ENCODE results near the gene BICDL2.
"Not testable (repeated sequence)": the region's sequence is repeated elsewhere in the genome, so short reads cannot be mapped to it uniquely, and the experiment has no call there.

BICDL2 gene

GRCh38 chr16:3054965-3055733 is 18.4 kb upstream of the BICDL2 start:
- H3K27ac ChIP-seq: no peak overlapping the region
- TF ChIP-seq ZFX (IDR thresholded peaks at IDR 0.05) (no peak), CTCF (conservative IDR thresholded peaks at IDR 0.05) (no peak)

- H3K27ac ChIP-seq: not testable (repeated sequence)
These were observed 16.6 kb upstream of the BICDL2 start for GRCh38 chr16:3053330-3053710.

GRCh38 chr16:3052571-3053329 is 16.0 kb upstream of the BICDL2 start:
- H3K27ac ChIP-seq: not testable (repeated sequence)

- H3K27ac ChIP-seq: no peak overlapping the region
- TF ChIP-seq CTCF (conservative IDR thresholded peaks at IDR 0.05) (no peak), ZFX (IDR thresholded peaks at IDR 0.05) (no peak)
These were observed 14.8 kb upstream of the BICDL2 start for GRCh38 chr16:3051494-3051893.

- TF ChIP-seq ZFX (IDR thresholded peaks at IDR 0.05) (no peak), CTCF (conservative IDR thresholded peaks at IDR 0.05) (no peak)
- no peak overlapping the region for H3K27ac ChIP-seq
These were observed 14.3 kb upstream of the BICDL2 start for GRCh38 chr16:3051009-3051408.

GRCh38 chr16:3050487-3050886 is 13.7 kb upstream of the BICDL2 start:
- no peak overlapping the region for H3K27ac ChIP-seq
- TF ChIP-seq ZFX (IDR thresholded peaks at IDR 0.05): no peak
- TF ChIP-seq CTCF (conservative IDR thresholded peaks at IDR 0.05): no peak

- TF ChIP-seq ZFX (IDR thresholded peaks at IDR 0.05): no peak
- no peak for TF ChIP-seq CTCF (conservative IDR thresholded peaks at IDR 0.05)
- H3K27ac ChIP-seq: no peak overlapping the region
These were observed 13.3 kb upstream of the BICDL2 start for GRCh38 chr16:3049921-3050481.

- H3K27ac ChIP-seq: no peak overlapping the region
- TF ChIP-seq ZFX (IDR thresholded peaks at IDR 0.05): no peak
- TF ChIP-seq CTCF (conservative IDR thresholded peaks at IDR 0.05): no peak
These were observed 10.6 kb upstream of the BICDL2 start for GRCh38 chr16:3047387-3047720.

Measured in C4-2B (cell line).